Gastroesophageal sphincter (tissue), 4 donors: ENCODE results near the gene OR2L2. TPM values are rescaled to one million over a fixed set of nuclear protein-coding genes. Genes with fewer than 3 reads are reported as not detected.
"Not testable (repeated sequence)": the region's sequence is repeated elsewhere in the genome, so short reads cannot be mapped to it uniquely, and the experiment has no call there.

Source experiments
- ATAC-seq: fragments of 150-250 bp; one replicate; pipeline ENCODE4 v1.9.1; 2016; ENCODE audit warnings: mild to moderate bottlenecking, moderate library complexity
- H3K27ac ChIP-seq, 4 donors: fragments of 200-600 bp; sonication (generic) in 3 of 4; 1 replicate in 3 of 4; 2 replicates in 1 of 4; pipeline ENCODE4 v1.5.1; 2016 to 2019
- H3K27me3 ChIP-seq: fragments of 200-600 bp; sonication (generic); one replicate; pipeline ENCODE4 v1.5.1; 2019
- H3K36me3 ChIP-seq, 2 donors: fragments of 200-600 bp; sonication (generic); one replicate each; pipeline ENCODE4 v1.5.1; 2019; ENCODE audit warnings: control low read depth in 1 of 2
- H3K4me1 ChIP-seq, 3 donors: fragments of 200-600 bp; sonication (generic); 1 replicate in 2 of 3; 2 replicates in 1 of 3; pipeline ENCODE4 v1.5.1; 2016 to 2019; ENCODE audit warnings: control low read depth in 2 of 3
- H3K4me3 ChIP-seq, 2 donors: fragments of 200-600 bp; sonication (generic); one replicate each; pipeline ENCODE4 v1.5.1; 2019; ENCODE audit warnings: mild to moderate bottlenecking in 1 of 2, moderate library complexity in 1 of 2
- H3K9me3 ChIP-seq, 3 donors: fragments of 200-600 bp; sonication (generic); one replicate each; pipeline ENCODE4 v1.5.1; 2017 to 2019; ENCODE audit warnings: control low read depth in 2 of 3
- CTCF ChIP-seq, 4 experiments: fragments of 200-600 bp in 2 of 4; fragments of 450-650 bp in 2 of 4; sonication (generic) in 1 of 4; IDR thresholded peaks; one replicate each; pipeline ENCODE4 v1.5.1; 2017 to 2019; ENCODE audit warnings: antibody characterized with exemption in 4 of 4, mild to moderate bottlenecking in 2 of 4, moderate library complexity in 2 of 4
- EP300 ChIP-seq: sonication (generic); formaldehyde crosslinking; IDR thresholded peaks from one replicate; pipeline ENCODE4 v1.6.1; 2017; ENCODE audit warnings: antibody characterized with exemption, mild to moderate bottlenecking
- POLR2A ChIP-seq, 2 donors: fragments of 450-650 bp; IDR thresholded peaks; one replicate each; pipeline ENCODE4 v1.6.1; 2017; ENCODE audit warnings: antibody characterized with exemption in 2 of 2, mild to moderate bottlenecking in 2 of 2, moderate library complexity in 1 of 2
- POLR2AphosphoS5 ChIP-seq: sonication (generic); formaldehyde crosslinking; IDR thresholded peaks from one replicate; pipeline ENCODE4 v1.6.1; 2017; ENCODE audit warnings: antibody characterized with exemption
- WGBS, 2 donors: methylation state at CpG; one replicate each; pipeline ENCODE4 v1.1.5; 2018; ENCODE audit warnings: low coverage in 1 of 2; 5-methylcytosine and 5-hydroxymethylcytosine counted together
- small RNA-seq, 4 donors: library from RNA; depleted of rRNA; stranded (forward); fragments of <200 nt; gene quantifications; one replicate each; pipeline ENCODE3, GENCODE V24; 2016
- total RNA-seq, 4 donors: library from RNA; depleted of rRNA; stranded (reverse); fragments of >200 nt; gene quantifications; one replicate each; pipeline ENCODE4 v1.1.0, GENCODE V29; 2016

Gene OR2L2
- total RNA-seq, 4 donors from 2014 or later, result not detected

GRCh38 chr1:248054671-248055070 lies 24.8 kb downstream of the OR2L2 start:
- Histone ChIP-seq H3K4me3 (no peak overlapping the region), H3K9me3 (peaks cover 0 to 24% (median 0%) of the 10 kb centered on the region in 3 donors), H3K27ac (no peak overlapping the region), H3K4me1 (no peaks in the 10 kb centered on the region), H3K36me3 (no peaks in the 10 kb centered on the region), H3K27me3 (no peaks in the 10 kb centered on the region)
- TF ChIP-seq CTCF (IDR thresholded peaks at IDR 0.05), result no peak
- no peak for TF ChIP-seq POLR2A (IDR thresholded peaks at IDR 0.05)
- TF ChIP-seq POLR2AphosphoS5, result no peak
- no peak for TF ChIP-seq EP300
- no peak for ATAC-seq

GRCh38 chr1:248055261-248055660 lies 25.4 kb downstream of the OR2L2 start:
- ATAC-seq, result no peak
- TF ChIP-seq POLR2AphosphoS5 (no peak), EP300 (no peak)
- Histone ChIP-seq H3K36me3 (no peaks in the 10 kb centered on the region), H3K9me3 (peaks cover 0 to 24% (median 0%) of the 10 kb centered on the region in 3 donors), H3K27me3 (no peaks in the 10 kb centered on the region), H3K27ac (no peak overlapping the region), H3K4me1 (no peaks in the 10 kb centered on the region), H3K4me3 (no peak overlapping the region)
- 50 to 57% methylated on average over 2 of the region's 2 CpGs for WGBS, 2 donors

- H3K4me3 ChIP-seq, result no peak overlapping the region
- no peak overlapping the region for H3K27ac ChIP-seq
- TF ChIP-seq POLR2A (IDR thresholded peaks at IDR 0.05) (no peak), EP300 (no peak), CTCF (IDR thresholded peaks at IDR 0.05) (no peak), POLR2AphosphoS5 (no peak)
- no peak for ATAC-seq
- no peaks in the 10 kb centered on the region for H3K27me3 ChIP-seq
- no peaks in the 10 kb centered on the region for H3K9me3 ChIP-seq
- no peaks in the 10 kb centered on the region for H3K4me1 ChIP-seq
- H3K36me3 ChIP-seq, result no peaks in the 10 kb centered on the region
- WGBS, 2 donors, result 67 to 75% methylated on average over 2 of the region's 2 CpGs
Observed at GRCh38 chr1:248065071-248065470, 35.2 kb downstream of the OR2L2 start.

- no peaks in the 10 kb centered on the region for H3K4me1 ChIP-seq
- no peak overlapping the region for H3K4me3 ChIP-seq
- H3K27me3 ChIP-seq, result no peaks in the 10 kb centered on the region
- H3K36me3 ChIP-seq, result no peaks in the 10 kb centered on the region
- H3K9me3 ChIP-seq, result no peaks in the 10 kb centered on the region
- H3K27ac ChIP-seq, result no peak overlapping the region
- no peak for ATAC-seq
- TF ChIP-seq POLR2AphosphoS5, result no peak
- TF ChIP-seq POLR2A (IDR thresholded peaks at IDR 0.05), result no peak
- TF ChIP-seq CTCF (IDR thresholded peaks at IDR 0.05), result no peak
- no peak for TF ChIP-seq EP300
- 100% methylated on average over 2 of the region's 3 CpGs; no CpG with 5 or more reads in 1 of the 2 donors for WGBS, 2 donors
Observed at GRCh38 chr1:248065604-248066003, 35.7 kb downstream of the OR2L2 start.

GRCh38 chr1:248083864-248084263 lies 54.0 kb downstream of the OR2L2 start:
- not testable (repeated sequence) for H3K27me3 ChIP-seq, ATAC-seq, H3K9me3 ChIP-seq, H3K4me3 ChIP-seq, H3K36me3 ChIP-seq, H3K4me1 ChIP-seq, H3K27ac ChIP-seq
- WGBS, 2 donors, result no CpG with 5 or more reads among the region's 17 CpGs

Small RNAs within 50 kb of the gene (small RNA-seq; reads per million reads assigned to genes)
- 0 reads per million in 4 donors for gene RF00019

Other genes with a start within 250 kb of the OR2L2 start
- gene OR14A16, start 206.0 kb upstream of the OR2L2 start, total RNA-seq, result not detected
- not detected for gene OR11L1, start 188.2 kb upstream of the OR2L2 start, total RNA-seq
- 1 to 10 TPM in 1 of 4 donors, under 1 TPM in 2, not detected in 1; 0.81 to 9.1 (median 0.89) TPM for gene TRIM58, start 172.9 kb upstream of the OR2L2 start, total RNA-seq
- gene OR2W3, start 134.5 kb upstream of the OR2L2 start, total RNA-seq, result 1 to 10 TPM in 1 of 4 donors, under 1 TPM in 2, not detected in 1; 0.39 to 1.6 (median 0.40) TPM
- gene OR2T8, start 109.8 kb upstream of the OR2L2 start, total RNA-seq, result not detected
- not detected for gene OR2AJ1, start 105.2 kb upstream of the OR2L2 start, total RNA-seq
- not detected for gene OR2L8, start 81.2 kb upstream of the OR2L2 start, total RNA-seq
- gene OR2AK2, start 64.8 kb upstream of the OR2L2 start, total RNA-seq, result not detected
- not detected for gene OR2L5, start 16.4 kb upstream of the OR2L2 start, total RNA-seq
- not detected for gene OR2L3, start 16.8 kb downstream of the OR2L2 start, total RNA-seq
- not detected for gene OR2L13, start 65.1 kb downstream of the OR2L2 start, total RNA-seq
- gene OR2M5, start 115.1 kb downstream of the OR2L2 start, total RNA-seq, result not detected
- gene OR2M2, start 144.8 kb downstream of the OR2L2 start, total RNA-seq, result not detected
- gene OR2M3, start 167.2 kb downstream of the OR2L2 start, total RNA-seq, result not detected
- under 1 TPM in 2 of 4 donors, not detected in 2; 0.05 to 0.50 TPM for gene OR2M4, start 201.3 kb downstream of the OR2L2 start, total RNA-seq
- not detected for gene OR2T33, start 247.9 kb downstream of the OR2L2 start, total RNA-seq